HG02884 (cell line): ENCODE data around the gene NOM1.
A peak's percentile ranks its signal among the peaks of the same experiment; 100 is the strongest.

Source experiments
- ATAC-seq: cut with Tn5 transposase; IDR thresholded peaks from one replicate; pipeline ENCODE4 v1.9.1; 2021; ENCODE audit warnings: mild to moderate bottlenecking, moderate library complexity; ENCODE audit not compliant: unreplicated experiment

The NOM1 gene

DNA sequence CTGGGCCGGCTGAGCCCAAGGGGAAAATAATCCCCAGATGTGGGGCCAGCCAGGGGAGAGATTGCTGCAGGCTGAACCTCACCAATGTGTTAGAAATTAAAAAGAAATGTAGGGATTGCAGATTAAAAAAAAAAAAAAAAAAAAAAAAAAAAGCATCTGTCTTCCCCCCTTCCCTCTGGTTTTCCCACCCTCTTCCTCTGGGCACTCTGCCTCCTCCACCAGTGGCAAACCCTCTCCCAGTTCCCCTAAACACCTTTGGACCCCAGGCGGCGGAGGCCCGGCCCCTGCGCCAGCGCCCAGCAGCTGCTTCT, 53.9 kb downstream of the NOM1 start:
- no peak for ATAC-seq

DNA sequence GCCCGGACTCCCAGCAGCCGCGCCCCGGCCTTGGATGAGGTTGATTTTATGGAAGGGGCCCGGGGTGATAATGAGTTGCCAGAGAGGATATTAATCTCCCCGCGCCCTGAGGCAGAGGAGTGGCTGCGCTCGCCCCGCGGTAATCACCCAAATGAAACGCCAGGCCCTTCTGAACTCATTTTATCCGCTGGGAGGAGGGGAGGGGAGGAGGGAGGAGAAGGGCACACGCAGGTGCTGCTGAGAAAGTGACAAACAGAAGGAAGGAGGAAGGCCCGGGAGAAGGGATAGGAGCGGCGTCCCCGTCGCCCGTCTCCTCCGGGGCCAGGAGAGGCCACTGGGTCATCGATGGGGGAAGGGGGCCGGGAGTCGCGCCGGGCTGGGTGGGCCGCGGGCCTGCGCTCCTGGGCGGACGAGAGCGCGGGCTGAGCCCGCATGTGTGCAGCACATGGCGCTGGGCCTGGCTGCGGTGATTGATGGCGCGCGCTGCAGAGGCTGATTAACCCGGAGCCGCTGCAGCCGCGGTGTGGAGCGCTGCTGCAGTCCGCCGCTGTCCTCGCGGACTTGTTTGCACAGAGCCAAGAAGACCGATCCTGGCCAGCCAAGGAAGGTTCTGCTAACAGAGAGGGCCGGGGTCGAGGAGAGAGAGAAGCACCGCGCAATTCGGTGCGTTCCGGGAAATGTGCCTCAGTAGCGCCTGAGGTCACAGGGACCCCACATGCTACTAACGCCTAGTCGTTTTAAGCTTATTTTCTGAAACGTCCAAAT, 54.4 kb downstream of the NOM1 start:
- no peak for ATAC-seq

DNA sequence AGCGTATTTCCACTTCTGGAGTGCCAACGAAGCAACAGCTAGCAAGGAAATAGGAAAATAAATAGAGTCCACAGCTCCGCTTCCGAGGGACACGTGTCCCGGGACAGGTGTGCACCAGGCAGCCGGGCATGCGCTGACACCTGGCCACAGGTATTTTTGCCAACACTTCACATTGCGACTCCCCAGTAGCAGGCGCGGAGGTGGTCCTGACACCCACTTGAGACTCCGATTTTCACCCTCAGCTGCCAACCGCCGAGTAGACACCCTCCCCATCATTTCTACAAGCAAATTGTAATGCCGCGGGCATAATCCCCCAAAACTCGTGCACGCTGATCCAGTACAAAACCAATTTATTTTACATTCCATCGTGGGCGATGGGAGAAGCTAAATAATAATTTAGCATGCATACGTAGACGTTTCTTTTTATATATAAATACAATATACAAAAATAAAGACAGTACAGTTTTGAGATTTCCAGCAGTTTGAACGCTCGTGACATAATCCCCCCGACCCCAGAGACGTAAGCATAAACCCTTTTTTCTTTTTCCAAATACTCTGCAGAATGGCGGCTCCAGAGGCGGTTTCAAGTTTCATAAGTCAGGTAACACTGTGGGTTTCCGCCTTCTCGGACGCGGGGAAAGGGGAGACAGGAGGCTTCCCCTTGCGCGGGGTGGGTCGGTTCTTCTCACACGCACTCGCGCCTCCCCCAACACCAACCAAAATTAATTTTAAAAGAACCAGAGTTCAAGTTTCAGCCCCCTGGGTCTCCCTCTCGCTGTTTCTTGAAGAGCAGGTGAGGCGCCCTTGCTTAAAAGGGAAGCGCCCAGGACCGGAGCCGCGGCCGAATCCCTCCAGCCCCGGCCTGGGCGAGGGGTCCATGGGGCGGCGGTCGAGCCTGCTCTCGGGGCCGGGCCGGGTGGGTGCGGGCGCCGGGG, 55.3 kb downstream of the NOM1 start:
- ATAC-seq = no peak

DNA sequence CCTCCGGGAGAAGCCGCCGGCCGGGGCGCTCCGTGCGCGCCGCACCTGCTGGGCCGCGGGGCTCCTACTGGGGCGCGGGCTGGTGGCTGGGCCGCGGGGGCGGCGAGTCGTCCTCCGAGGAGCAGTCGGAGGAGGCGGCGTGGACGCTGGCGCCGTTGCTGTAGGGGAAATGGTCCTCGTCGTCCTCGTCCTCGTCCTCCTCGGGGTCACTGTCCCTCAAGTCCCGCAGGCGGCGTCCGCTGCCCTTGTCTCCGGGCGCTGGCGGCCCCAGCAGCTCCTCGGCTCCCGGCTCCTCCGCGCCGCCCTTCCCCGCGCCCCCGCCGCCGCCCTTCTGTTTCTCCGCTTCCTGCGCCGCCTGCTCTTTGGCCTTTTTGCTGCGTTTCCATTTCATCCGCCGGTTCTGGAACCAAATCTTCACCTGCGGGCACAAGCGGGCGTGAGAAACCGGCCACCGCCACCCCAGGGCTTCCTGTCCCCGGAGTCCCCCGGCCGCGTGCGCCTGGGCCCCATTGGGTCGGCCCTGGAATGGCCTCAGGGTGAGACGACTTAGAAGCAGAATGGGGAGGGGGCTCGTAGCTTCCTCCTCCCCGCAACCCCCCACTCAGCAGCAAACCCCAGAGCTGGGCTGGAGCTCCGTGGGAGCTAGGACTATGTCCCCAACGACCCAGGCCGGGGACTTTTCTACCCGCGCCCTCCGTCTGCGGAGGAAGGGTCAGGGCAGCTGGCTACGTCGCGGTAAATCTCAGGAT, 56.1 kb downstream of the NOM1 start:
- no peak for ATAC-seq

DNA sequence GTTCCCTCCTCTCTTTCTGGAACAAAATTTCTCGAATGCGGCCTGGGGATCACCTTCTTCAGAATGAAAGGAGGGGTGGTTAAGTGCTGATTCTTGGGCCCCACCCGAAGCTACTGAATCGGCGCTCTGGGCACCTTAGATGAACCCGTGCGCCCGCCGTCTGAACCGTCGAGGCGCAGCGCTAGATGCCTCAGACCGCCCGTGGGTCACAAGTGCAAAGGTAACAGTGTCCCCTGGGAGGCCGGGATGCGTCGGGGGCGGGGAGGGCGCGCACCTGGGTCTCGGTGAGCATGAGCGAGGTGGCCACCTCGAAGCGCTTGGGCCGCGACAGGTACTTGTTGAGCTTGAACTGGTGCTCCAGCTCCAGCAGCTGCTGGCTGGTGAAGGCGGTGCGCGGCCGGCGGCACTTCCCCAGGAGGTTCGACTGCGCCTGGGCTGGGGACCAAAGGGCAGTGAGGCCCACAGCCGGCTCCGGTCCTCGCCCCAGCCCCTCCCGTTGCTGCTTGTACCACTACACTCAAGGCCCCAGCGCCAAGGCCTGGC, 56.8 kb downstream of the NOM1 start:
- no peak for ATAC-seq

DNA sequence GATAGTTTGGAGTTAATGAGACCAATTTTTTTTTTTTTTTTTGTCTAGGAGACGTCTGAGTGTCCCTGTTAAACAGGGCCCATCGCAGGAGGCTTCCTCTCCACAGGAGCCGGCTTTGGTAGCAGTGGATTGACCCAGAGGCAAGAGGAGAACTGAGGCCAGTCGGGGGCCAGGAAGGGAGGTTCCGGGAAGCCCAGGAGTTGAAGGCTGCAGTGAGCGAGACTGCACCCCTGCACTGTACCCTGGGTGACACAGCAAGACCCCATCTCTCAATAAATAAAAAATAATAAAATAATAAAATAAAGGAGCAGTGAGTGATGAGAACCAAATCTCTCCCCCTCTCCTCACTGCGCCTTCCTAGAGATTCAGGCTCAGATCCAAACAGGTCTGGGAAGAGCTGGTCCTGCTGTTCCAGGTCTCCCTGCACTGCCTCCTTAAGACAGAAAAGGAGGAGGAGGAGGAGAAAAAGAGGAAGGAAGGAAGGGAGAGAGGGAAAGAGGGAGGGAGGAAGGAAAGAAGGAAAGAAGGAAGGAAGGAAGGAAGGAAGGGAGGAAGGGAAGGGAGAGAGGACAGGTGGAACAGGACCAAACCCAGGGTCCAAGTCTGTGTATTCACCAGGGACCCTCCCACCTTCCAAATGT, 57.4 kb downstream of the NOM1 start:
- no peak for ATAC-seq

DNA sequence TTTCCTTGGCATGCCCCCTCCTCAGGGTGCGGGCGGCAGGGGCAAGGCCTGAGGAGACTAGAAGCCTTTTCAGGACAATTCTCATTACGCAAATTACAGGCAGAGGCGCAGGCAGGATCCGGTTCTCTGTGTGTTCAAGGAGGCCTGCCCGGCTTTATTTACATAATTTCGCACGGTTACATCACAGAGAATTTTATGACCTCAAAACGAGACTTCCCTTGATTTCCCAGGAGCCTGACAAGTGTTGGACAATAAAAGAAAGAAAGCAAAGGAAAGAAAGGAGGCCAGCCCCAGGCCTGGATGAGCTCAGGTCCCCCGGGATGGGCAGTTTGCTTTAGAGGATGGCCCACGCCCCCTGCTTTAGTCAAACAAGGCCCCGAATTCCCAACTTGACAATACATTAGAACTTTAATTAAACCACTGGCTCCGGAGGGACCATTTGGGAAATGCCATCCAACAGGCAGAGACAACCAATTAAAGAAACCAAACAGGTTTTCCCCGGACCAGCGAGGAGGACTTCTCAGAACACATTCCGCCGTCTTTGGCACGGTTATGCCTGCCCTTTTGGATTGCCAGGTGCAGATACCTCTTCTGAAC, 58.1 kb downstream of the NOM1 start:
- no peak for ATAC-seq

DNA sequence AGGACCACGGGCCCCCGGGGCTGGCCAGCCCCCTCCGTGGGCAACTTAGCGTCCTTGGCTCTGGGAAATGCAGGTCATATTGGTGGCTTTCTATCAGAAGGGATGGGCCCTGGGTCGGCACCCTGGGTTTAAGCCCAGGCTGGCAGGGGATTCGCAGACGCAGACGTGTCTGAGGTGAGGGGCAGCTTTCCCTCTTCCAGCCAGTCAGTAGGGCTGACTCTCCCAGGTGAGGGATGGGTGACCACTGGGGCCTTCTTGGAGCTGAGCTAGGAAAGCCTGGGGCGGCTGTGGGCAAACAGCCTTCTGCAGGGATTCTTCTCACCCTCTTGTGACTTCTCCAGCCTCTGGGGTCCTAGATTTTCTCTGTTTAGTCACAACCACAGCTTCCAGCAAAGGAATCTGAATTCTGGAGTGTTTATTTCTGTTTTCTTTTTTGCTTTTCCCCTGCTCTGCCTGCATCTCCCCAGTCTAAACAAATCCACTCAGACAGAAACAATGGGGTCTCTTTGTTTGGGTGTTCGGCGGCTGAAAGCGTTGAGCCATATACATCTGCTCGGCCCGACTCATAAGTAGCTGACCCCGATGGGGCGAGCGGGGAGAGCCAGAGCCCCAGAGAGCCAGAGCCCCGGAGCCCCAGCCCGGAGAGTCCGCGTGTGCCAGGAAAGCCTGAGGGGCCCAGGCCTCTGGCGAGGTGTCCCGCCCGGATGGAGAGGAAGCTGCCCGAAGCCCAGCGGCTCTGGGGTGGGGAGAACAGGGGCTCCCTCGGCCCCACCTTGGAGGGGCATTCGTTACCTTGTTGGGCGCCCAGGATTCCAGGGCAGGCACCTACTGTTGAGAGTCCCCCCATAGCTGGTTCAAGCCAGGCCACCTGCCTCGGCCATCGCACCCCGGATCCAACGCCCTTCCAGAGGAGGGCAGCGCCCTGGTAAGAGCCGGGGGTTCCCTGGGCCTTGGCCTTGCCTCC, 59.0 kb downstream of the NOM1 start:
- no peak for ATAC-seq

DNA sequence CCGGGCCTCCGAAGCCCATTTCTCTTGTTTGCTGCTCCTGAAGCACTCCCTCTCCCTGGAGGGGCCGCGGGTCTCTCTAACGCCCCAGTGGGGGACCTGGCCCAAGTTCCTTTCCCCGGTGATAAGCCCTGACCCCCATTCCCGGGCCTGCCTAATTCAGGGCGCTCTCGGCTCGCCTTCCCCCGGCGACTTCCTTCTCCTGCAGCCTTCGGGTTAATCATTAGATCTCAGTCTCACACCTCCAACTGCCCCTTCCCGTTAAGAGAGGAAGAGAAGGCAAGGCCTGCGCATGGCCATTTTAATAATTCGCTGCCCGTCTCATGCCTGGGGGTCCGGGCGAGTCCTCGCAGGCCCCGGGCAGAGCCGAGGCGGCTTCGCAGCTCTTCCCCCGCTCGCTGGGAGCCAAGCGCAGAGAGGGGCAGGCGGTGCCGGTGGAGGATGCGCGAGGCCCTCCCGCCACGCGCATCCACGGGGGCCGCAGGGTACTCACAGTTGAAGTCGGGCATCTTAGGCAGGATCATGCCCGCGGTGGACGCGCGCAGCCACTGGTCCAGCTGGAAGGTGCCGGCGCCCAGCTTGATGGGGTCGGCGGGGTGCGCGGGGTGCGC, 59.8 kb downstream of the NOM1 start:
- no peak for ATAC-seq

DNA sequence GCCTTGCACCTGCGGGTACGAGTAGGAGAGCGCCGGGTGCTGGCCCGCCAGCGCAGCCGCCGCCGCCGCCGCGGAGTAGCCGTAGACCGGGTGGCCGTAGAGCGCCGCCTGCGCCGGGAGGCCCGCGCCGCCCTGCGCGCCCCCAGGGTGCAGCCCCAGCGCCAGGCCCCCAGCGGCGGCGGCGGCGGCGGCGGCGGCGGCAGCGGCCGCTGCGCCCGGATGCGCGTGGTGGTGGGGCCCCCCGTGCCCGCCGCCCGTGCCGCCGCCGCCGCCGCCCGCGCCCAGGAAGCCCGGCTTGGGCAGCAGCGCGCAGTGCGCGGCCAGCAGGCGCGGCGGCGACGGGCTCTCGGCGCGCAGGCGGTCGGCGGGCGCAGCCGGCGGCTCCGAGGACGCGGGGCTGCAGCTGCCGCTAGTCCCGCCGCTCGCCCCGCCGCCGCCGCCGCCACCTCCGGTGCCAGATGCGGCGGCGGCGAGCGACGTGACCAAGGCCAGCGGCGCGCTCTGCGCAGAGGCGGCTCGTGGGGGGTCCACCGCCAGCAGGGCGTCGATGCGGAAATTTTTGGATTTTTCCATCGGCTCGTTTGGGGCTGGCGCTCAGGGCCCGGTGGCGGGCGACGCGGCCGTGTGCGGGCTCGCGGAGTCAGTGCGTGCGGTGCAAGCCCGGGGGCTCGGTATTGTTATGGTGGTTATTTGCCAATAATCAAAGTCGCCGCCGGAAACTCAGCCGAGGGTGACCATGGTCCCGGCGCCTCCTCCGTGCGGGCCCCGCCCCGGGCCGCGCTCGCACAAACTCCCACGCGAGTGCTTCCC, 60.5 kb downstream of the NOM1 start:
- peak; percentile 36 for ATAC-seq

DNA sequence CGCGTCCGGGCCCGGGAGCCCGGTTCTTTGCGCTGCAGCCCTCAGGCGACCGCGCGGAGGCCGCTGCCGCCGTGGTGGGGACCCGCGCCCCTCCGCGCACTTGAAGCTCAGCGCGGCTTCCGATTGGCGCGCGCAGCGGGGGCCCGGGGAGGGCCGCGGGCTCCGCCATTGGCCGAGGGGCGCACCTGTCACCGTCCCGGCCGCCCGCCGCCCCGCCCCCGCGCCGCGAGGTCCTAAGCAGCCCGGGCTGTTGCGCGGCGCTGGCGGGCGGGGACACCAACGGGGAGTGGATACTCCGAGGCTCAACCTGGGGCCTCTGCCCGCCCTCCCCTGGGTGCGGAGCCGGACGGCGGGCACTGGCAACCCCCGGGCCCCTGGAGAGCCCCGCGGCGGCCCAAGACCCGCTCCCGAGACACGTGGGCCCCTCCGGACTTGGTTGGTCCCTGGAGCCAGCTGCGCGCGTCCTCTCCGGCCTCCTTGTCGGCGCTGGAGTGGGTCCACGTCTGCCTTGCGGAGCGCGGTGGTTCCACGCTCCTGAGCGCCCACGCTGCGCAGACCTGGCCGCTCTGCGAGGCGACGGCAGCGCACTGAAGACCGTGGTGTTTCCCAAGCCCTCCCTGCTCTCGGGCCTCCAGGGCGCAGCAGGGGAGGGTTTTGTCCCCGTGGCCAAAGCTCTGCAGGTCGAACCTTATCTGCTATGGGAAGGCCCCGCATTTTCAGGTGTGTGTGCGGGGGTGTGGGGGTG, 61.2 kb downstream of the NOM1 start, which contains the start of gene MNX1:
MNX1 (minus strand) TSS at position 76 of the 745 bp plus-strand sequence. CDS start 313 bp downstream, outside the sequence.
- peak; percentile 83 for ATAC-seq

DNA sequence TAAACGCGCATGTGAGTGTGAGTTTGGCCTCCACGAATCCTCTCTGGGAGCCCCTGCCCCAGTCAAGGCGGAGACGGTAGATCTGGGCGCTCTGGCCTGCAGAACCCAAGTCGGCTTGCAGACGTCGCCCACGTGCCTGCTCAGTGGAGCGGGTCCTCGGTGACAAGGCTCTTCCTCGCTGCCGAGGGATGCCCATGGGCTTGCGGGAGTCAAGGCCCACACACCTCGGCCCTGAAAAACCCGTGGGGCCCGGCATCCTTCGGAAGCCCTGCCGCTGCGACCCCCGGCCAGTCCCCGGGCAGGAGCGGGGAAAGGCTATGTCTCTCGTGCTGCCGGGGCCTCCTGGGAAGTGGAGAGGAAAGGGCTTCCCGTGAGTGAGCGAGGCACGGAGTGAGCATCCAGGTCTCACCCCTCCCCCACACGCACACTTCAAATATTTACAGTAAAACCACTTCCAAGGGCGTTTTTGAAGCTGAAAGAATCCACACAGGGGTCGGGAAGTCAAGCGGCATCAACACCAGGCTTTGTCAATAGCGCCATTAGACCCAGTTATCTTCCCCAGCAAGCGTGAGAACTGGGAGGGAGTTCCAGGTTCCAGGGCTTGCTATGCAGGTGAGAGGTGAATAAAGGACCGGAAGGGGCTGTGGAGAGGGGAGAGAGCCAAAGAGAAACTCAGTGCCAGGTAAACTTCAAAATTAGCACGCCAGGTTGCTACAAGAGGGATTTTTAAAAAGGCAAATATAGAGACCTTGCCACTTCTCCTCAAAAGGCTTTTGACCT, 62.0 kb downstream of the NOM1 start:
- ATAC-seq = peak; percentile 7

DNA sequence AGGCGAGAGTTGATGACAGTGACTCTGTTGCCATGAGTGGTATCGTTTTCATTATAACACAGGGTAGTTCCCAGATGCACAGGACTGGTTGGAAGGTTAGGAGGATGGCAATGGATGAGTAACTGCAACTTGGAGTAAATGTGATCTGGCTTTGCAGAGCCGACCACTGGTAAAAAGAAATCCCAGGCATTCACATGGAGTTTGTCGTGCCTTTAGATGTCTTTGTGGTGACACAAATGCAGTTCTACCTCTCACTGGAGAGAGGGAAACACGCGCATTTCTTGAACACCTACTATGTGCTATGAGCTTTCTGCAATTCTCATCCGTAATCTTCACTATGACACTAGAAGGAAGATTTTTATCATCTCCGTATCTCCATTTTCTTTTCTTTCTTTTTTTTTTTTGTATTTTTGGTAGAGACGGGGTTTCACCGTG, 62.6 kb downstream of the NOM1 start:
- no peak for ATAC-seq

DNA sequence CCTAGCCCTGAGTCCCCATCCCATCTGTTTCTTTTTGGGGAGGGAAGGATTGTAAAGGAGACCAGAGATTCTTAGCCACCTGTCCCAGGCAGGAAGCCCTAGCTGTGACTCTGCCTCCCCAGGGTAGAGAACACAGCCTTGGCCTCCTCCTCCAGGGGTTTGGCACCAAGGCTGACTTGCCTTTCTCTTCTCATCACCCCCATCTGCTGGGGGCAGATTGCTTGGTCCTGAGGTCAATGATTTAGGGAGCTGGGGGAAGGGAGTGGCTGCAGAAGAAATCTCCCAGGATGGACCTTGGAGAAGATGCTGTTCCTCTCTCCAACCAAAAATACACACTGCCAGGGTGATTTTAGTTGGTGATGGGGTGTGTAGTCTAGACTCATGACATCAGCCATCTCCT, 63.6 kb downstream of the NOM1 start:
- ATAC-seq = no peak

DNA sequence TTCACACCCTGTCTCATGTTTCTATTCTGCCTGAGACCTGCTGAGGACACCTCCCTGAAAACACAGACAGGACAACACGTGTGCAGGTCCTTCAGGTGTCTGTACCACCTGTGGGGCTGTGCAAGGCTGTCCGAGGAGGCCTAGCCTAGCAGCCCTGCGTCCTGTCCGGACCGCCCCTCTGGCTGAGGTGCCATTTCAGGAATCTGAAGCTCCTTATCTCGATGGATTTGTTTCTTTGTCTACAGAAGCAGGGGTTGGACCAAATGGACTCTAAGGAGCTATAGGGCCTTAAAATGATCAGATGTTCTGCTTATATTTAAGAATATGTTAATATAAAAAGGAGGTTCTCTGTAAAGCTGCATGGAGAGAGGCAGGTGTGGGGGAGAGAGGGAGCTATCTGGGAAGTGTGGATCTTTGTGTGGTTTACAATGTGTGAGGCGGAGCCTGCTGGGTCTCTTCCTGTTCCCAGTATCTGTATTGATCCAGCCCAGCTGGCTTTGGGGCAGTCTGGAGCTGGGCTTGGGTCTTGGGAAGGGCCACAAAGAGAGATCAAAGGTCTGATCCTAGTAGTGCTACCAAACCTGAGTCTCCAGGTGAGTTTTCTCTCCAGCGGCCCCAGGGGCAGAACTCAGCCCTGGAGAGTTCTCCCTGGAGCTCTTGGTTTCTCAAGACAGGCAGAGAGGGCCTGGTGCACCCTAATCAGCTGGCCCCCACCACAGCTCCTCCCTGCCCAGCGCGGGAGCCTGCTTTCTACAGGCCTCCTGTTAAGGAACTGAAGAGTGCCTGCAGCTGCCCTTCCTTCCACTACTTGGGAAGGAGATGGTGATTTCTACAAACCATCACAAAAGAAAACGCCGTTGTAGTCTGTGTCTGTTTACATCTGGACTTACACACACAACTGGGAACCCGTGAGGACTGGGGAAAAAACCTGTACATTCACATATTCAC, 64.4 kb downstream of the NOM1 start:
- ATAC-seq = no peak
